ENCODE measurements around the gene LGALS4. TPM values are rescaled to one million over a fixed set of nuclear protein-coding genes. Genes with fewer than 3 reads are reported as not detected.
"Not testable (repeated sequence)": the region's sequence is repeated elsewhere in the genome, so short reads cannot be mapped to it uniquely, and the experiment has no call there.

Gene LGALS4
- total RNA-seq, 1 donor: 0.43 TPM

DNA sequence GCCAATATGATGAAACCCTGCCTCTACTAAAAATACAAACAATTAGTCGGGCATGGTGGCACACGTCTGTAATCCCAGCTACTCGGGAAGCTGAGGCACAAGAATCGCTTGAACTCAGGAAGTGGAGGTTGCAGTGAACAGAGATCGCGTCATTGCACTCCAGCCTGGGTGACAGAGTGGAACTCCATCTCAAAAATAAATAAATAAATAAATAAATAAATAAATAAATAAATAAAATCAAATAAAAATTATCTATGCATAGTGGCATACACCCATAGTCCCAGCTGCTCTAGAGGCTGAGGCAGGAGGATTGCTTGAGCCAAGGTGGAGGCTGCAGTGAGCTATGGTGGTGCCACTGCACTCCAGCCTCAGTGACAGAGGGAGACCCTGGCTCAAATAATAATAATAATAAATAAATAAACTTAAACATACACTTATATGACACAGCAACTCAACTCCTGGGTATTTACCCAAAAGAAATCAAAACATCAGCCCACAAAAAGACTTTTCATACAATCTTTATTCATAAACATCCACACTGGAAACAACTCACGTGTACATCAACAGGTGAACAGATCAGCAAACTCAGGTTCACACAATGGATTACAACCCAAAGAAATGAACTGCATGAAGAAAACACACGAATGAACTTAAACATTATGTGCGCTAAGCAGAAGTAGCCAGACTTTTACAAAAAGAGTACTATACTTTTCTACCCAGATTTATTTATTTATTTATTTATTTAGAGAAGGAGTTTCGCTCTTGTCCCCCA, 46.3 kb downstream of the LGALS4 start:
- no peak for TF ChIP-seq CTCF (IDR thresholded peaks at IDR 0.05; ENCODE audit: insufficient read depth, low read depth, low read length)
- DNase-seq (ENCODE audit: low read depth): no peak
- H3K4me3 ChIP-seq (ENCODE audit: low read depth, low read length): no peak overlapping the region

DNA sequence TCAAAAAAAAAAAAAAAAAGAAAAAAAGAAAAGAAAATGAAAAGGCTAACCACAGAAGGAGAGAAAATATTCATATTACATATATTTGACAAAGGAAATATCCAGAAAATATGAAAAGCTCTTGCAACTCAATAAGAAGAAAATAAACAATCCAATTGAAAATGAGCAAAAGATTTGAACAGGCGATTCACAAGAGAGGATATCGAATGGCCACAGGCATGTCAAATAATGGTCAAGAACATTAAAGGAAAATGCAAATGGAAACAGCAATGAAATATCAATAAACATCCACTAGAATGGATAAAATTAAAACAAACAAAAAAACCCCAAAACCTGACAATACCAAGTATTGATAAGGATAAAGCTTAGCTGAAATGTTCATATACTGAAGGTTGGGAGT, 47.5 kb downstream of the LGALS4 start:
- H3K4me3 ChIP-seq (ENCODE audit: low read depth, low read length): no peak overlapping the region
- TF ChIP-seq CTCF (IDR thresholded peaks at IDR 0.05; ENCODE audit: insufficient read depth, low read depth, low read length): no peak
- no peak for DNase-seq (ENCODE audit: low read depth)

DNA sequence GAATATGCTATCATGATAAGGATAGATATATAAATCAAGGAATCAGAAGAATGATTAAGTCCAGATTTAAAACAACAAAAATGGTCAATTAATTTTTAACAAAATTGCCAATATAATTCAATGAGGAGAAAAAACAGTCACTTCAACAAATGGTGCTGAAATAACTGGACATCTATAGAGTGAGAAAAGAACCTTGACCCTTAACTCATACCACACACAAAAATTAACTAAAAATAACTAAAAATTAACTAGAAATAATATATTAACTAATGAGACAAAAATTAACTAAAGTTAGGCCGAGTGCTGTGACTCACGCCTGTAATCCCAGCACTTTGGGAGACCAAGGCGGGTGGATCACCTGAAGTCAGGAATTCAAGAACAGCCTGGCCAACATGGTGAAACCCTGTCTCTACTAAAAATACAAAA, 48.9 kb downstream of the LGALS4 start:
- no peak for DNase-seq (ENCODE audit: low read depth)
- TF ChIP-seq CTCF (IDR thresholded peaks at IDR 0.05; ENCODE audit: insufficient read depth, low read depth, low read length): no peak
- H3K4me3 ChIP-seq (ENCODE audit: low read depth, low read length): no peak overlapping the region

GRCh38 chr19:38761884-38762389, 50.8 kb downstream of the LGALS4 start:
- not testable (repeated sequence) for DNase-seq (ENCODE audit: low read depth); H3K4me3 ChIP-seq (ENCODE audit: low read depth, low read length)

GRCh38 chr19:38760805-38761517, 51.8 kb downstream of the LGALS4 start:
- H3K4me3 ChIP-seq (ENCODE audit: low read depth, low read length): not testable (repeated sequence)

DNA sequence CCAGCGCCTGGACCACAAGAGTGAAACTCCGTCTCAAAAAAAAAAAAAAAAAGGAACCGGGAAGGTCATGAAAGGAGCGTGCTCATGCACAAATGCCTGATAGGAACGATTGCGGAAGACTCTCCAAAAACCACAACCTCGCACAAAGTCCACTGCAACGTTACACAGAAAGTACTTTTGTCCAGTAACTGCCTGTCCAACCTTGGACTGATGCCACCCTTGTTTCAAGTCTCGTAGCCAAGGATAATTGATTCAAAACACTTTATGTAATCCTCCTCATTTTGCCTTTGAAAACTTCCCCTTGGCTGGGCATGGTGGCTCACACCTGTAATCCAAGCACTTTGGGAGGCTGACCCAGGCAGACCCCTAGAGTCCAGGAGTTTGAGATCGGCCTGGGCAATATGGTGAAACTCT, 53.1 kb downstream of the LGALS4 start:
- TF ChIP-seq CTCF (IDR thresholded peaks at IDR 0.05; ENCODE audit: insufficient read depth, low read depth, low read length): no peak
- no peak for DNase-seq (ENCODE audit: low read depth)

More at GRCh38 chr19:38760805-38761517, 51.8 kb downstream of the LGALS4 start:
- not testable (repeated sequence) for DNase-seq (ENCODE audit: low read depth)

DNA sequence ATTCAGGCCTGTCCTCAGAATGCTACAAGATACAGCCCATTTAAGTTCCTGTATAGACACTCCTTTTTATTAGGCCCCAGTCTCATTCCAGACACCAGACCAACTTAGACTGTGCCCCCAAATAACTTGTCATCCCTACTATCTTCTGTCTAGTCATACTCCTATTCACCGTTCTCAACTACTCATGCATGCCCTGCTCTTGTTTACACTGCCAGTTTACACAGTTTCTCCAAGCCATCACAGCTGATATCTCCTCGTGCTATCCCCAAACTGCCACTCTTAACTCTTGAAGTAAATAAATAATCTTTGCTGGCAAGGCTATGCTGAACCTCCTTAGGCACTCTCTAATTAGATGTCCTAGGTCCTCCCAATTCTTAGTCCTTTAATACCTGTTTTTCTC, 58.5 kb downstream of the LGALS4 start:
- H3K4me3 ChIP-seq (ENCODE audit: low read depth, low read length); DNase-seq (ENCODE audit: low read depth): not testable (repeated sequence)

More for the DNA sequence above, 53.1 kb downstream of the LGALS4 start:
- H3K4me3 ChIP-seq (ENCODE audit: low read depth, low read length): no peak overlapping the region

GRCh38 chr19:38753783-38754182, 59.0 kb downstream of the LGALS4 start:
- not testable (repeated sequence) for H3K4me3 ChIP-seq (ENCODE audit: low read depth, low read length); DNase-seq (ENCODE audit: low read depth)

Small RNAs within 50 kb of the gene (small RNA-seq; reads per million reads assigned to genes)
- gene RNU6-140P: not detected

Other genes with a start within 250 kb of the LGALS4 start
- gene MAP4K1, start 195.0 kb downstream of the LGALS4 start, total RNA-seq: 0.32 TPM in 1 of 2 replicates, not detected in the other
- 152 and 257 TPM in 2 replicates for gene EIF3K, start 193.8 kb downstream of the LGALS4 start, total RNA-seq
- 333 and 456 TPM in 2 replicates for gene ACTN4, start 165.3 kb downstream of the LGALS4 start, total RNA-seq
- gene CAPN12, start 68.5 kb downstream of the LGALS4 start, total RNA-seq: 0.86 TPM in 1 of 2 replicates, not detected in the other
- not detected in 2 replicates for gene LGALS7, start 39.4 kb downstream of the LGALS4 start, total RNA-seq
- not detected in 2 replicates for gene LGALS7B, start 23.7 kb downstream of the LGALS4 start, total RNA-seq
- gene ECH1, start 18.8 kb upstream of the LGALS4 start, total RNA-seq: 29.4 and 30.9 TPM in 2 replicates
- 223 and 268 TPM in 2 replicates for gene HNRNPL, start 37.0 kb upstream of the LGALS4 start, total RNA-seq
- 1.3 TPM in 2 replicates for gene RINL, start 65.3 kb upstream of the LGALS4 start, total RNA-seq
- 45.3 and 57.0 TPM in 2 replicates for gene SIRT2, start 86.7 kb upstream of the LGALS4 start, total RNA-seq
- gene NFKBIB, start 87.0 kb upstream of the LGALS4 start, total RNA-seq: 7.3 and 13.9 TPM in 2 replicates
- gene CCER2, start 99.2 kb upstream of the LGALS4 start, total RNA-seq: not detected in 2 replicates
- 19.0 and 23.8 TPM in 2 replicates for gene SARS2, start 117.8 kb upstream of the LGALS4 start, total RNA-seq
- gene MRPS12, start 118.0 kb upstream of the LGALS4 start, total RNA-seq: 24.6 and 38.7 TPM in 2 replicates
- gene FBXO17, start 162.8 kb upstream of the LGALS4 start, total RNA-seq: 19.9 and 29.0 TPM in 2 replicates
- 2.9 and 4.7 TPM in 2 replicates for gene FBXO27, start 219.6 kb upstream of the LGALS4 start, total RNA-seq

All from fibroblast of villous mesenchyme (primary cell).